GM10266 (cell line): Measurements from ENCODE around the gene DBN1.

ENCODE experiments used
- DNase-seq: peaks from one replicate; pipeline ENCODE4 v3.0.0; 2012; ENCODE audit errors: extremely low spot score
- TF ChIP-seq, protein P1 (sequence below): IDR thresholded peaks from 2 replicates; pipeline ENCODE4 v1.5.1; 2012; ENCODE audit warnings: mild to moderate bottlenecking, low read depth; ENCODE audit not compliant: control insufficient read depth, insufficient read depth; ENCODE audit errors: missing control alignments

The DBN1 gene

DNA sequence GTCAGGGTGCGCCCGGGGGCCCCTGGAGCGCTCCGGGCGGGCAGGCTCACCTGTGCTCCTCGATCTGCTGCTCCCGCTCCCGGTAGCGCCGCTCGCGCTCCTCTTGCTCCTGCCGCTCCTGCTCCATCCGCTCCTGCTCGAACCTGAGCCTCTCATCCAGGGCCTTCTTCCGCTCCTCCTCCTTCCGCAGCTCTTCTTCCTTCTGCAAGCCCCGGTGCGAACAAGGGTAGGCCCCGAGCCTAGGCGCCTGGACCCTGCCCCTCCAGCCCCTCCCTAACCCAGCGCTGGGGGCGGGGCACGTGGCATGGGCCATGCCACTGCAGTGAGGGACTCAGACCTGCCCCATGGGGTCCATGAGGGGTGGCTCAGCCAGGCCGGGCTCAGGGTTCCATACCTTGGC, 6.6 kb downstream of the DBN1 start:
- no peak for DNase-seq
- TF ChIP-seq, protein P1, sequence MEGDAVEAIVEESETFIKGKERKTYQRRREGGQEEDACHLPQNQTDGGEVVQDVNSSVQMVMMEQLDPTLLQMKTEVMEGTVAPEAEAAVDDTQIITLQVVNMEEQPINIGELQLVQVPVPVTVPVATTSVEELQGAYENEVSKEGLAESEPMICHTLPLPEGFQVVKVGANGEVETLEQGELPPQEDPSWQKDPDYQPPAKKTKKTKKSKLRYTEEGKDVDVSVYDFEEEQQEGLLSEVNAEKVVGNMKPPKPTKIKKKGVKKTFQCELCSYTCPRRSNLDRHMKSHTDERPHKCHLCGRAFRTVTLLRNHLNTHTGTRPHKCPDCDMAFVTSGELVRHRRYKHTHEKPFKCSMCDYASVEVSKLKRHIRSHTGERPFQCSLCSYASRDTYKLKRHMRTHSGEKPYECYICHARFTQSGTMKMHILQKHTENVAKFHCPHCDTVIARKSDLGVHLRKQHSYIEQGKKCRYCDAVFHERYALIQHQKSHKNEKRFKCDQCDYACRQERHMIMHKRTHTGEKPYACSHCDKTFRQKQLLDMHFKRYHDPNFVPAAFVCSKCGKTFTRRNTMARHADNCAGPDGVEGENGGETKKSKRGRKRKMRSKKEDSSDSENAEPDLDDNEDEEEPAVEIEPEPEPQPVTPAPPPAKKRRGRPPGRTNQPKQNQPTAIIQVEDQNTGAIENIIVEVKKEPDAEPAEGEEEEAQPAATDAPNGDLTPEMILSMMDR: no peak

DNA sequence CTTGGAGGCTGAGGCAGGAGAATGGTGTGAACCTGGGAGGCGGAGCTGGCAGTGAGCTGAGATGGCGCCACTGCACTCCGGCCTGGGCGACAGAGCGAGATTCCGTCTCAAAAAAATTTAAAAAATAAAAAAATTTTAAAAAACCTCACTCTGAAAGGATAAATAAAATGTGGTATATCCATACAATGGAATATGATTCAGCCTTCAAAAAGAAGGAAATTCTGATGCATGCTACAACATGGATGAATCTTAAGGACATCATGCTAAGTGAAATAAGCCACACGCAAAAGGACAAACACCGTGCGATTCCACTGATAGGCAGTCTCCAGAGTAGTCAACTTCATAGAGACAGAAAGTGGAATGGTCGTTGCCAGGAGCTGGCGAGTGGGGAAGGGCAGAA, 8.4 kb downstream of the DBN1 start:
- no peak for DNase-seq
- TF ChIP-seq, protein P1: no peak

- DNase-seq: no peak
- TF ChIP-seq, protein P1: no peak
Measured at GRCh38 chr5:177462021-177462670, 11.3 kb downstream of the DBN1 start.

- DNase-seq: no peak
- TF ChIP-seq, protein P1: no peak
Measured at GRCh38 chr5:177459819-177460628, 13.4 kb downstream of the DBN1 start.

DNA sequence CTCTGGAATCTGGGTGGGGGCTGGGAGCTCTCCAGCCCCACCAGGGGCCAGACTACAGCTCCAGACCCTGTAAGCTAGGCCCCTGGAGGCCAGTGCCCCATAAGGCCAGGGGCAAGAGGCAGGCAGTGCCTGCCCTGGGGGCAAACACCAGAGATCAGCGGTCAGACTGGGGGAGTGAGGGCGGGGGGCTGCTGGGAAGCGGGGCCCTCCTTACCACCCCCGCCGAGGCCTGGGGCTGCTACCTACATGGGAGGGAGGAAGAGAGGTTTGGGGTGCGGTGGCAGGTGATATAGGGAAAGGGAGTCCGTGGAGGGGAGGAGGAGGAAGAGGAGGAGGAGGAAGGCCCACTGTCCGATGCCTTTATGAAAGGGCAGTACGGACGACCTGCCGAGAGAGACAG, 14.1 kb downstream of the DBN1 start:
- TF ChIP-seq, protein P1: no peak
- DNase-seq: no peak

- TF ChIP-seq, protein P1: no peak
- DNase-seq: no peak
Measured at GRCh38 chr5:177458912-177459350, 14.5 kb downstream of the DBN1 start.

GRCh38 chr5:177457852-177458681, 15.4 kb downstream of the DBN1 start:
- no peak for DNase-seq
- TF ChIP-seq, protein P1: no peak
